ENCODE data around the gene AXIN1. TPM values are rescaled to one million over a fixed set of nuclear protein-coding genes. Genes with fewer than 3 reads are reported as not detected.

The AXIN1 gene
- polyA plus RNA-seq, 1 experiment, result 3.5 TPM

GRCh38 chr16:377419-377951 is 25.0 kb upstream of the AXIN1 start:
- ChIA-PET POLR2A (no interaction called here), CTCF (no interaction called here)
- H3K9me3 ChIP-seq (ENCODE audit: control insufficient read depth, insufficient read depth, low read length), result no peaks in the 10 kb centered on the region; the same call in 1 of the 2 replicates
- no peak for TF ChIP-seq CTCF (IDR thresholded peaks at IDR 0.05; ENCODE audit: low read depth, low read length)
- DNase-seq (ENCODE audit: low read depth, low spot score), result no peak
- H3K27ac ChIP-seq (ENCODE audit: low read depth, low read length), result no peak overlapping the region
- H3K4me3 ChIP-seq (ENCODE audit: low read depth, low read length), result no peak overlapping the region
- H3K27me3 ChIP-seq (ENCODE audit: control insufficient read depth, insufficient read depth, low read length), result no peaks in the 10 kb centered on the region

- no peak for DNase-seq (ENCODE audit: low read depth, low spot score)
- Histone ChIP-seq H3K27me3 (ENCODE audit: control insufficient read depth, insufficient read depth, low read length) (no peaks in the 10 kb centered on the region), H3K27ac (ENCODE audit: low read depth, low read length) (no peak overlapping the region), H3K4me3 (ENCODE audit: low read depth, low read length) (no peak overlapping the region), H3K9me3 (ENCODE audit: control insufficient read depth, insufficient read depth, low read length) (no peaks in the 10 kb centered on the region; the same call in 1 of the 2 replicates)
- no peak for TF ChIP-seq CTCF (IDR thresholded peaks at IDR 0.05; ENCODE audit: low read depth, low read length)
- POLR2A ChIA-PET, result no interaction called here
- CTCF ChIA-PET, result no interaction called here
Measured at GRCh38 chr16:376817-377418, 24.4 kb upstream of the AXIN1 start.

GRCh38 chr16:375927-376816 is 23.6 kb upstream of the AXIN1 start:
- no peak for DNase-seq (ENCODE audit: low read depth, low spot score)
- no peaks in the 10 kb centered on the region; the same call in 1 of the 2 replicates for H3K9me3 ChIP-seq (ENCODE audit: control insufficient read depth, insufficient read depth, low read length)
- H3K4me3 ChIP-seq (ENCODE audit: low read depth, low read length), result no peak overlapping the region
- CTCF ChIA-PET, result interaction anchor here (0.6 kb wide), 1 partner anchor 312 kb away, joined by 5 read pairs; no protein-coding TSS in a partner anchor
- POLR2A ChIA-PET, result no interaction called here
- H3K27ac ChIP-seq (ENCODE audit: low read depth, low read length), result no peak overlapping the region
- no peaks in the 10 kb centered on the region for H3K27me3 ChIP-seq (ENCODE audit: control insufficient read depth, insufficient read depth, low read length)
- no peak for TF ChIP-seq CTCF (IDR thresholded peaks at IDR 0.05; ENCODE audit: low read depth, low read length)

- no peak overlapping the region for H3K27ac ChIP-seq (ENCODE audit: low read depth, low read length)
- ChIA-PET CTCF (no interaction called here), POLR2A (no interaction called here)
- DNase-seq (ENCODE audit: low read depth, low spot score), result no peak
- no peaks in the 10 kb centered on the region; the same call in 1 of the 2 replicates for H3K9me3 ChIP-seq (ENCODE audit: control insufficient read depth, insufficient read depth, low read length)
- TF ChIP-seq CTCF (IDR thresholded peaks at IDR 0.05; ENCODE audit: low read depth, low read length), result no peak
- H3K4me3 ChIP-seq (ENCODE audit: low read depth, low read length), result no peak overlapping the region
- no peaks in the 10 kb centered on the region for H3K27me3 ChIP-seq (ENCODE audit: control insufficient read depth, insufficient read depth, low read length)
Measured at GRCh38 chr16:375212-375611, 22.7 kb upstream of the AXIN1 start.

- no peak for TF ChIP-seq CTCF (IDR thresholded peaks at IDR 0.05; ENCODE audit: low read depth, low read length)
Measured at GRCh38 chr16:374616-374926, 22.0 kb upstream of the AXIN1 start.

More at GRCh38 chr16:374616-374926, 22.0 kb upstream of the AXIN1 start:
- no peaks in the 10 kb centered on the region for H3K27me3 ChIP-seq (ENCODE audit: control insufficient read depth, insufficient read depth, low read length)
- no peaks in the 10 kb centered on the region; the same call in 1 of the 2 replicates for H3K9me3 ChIP-seq (ENCODE audit: control insufficient read depth, insufficient read depth, low read length)
- H3K27ac ChIP-seq (ENCODE audit: low read depth, low read length), result no peak overlapping the region
- DNase-seq (ENCODE audit: low read depth, low spot score), result no peak
- no peak overlapping the region for H3K4me3 ChIP-seq (ENCODE audit: low read depth, low read length)
- ChIA-PET POLR2A (no interaction called here), CTCF (no interaction called here)
